ENCODE results near the gene PPP2R2C.

The PPP2R2C gene

GRCh38 chr4:6467600-6467999 is 4.8 kb downstream of the PPP2R2C start:
- no peak for DNase-seq (ENCODE audit: low read depth)

- DNase-seq (ENCODE audit: low read depth), result no peak
Observed at GRCh38 chr4:6466756-6467381, 5.5 kb downstream of the PPP2R2C start.

GRCh38 chr4:6465955-6466354 is 6.5 kb downstream of the PPP2R2C start:
- DNase-seq (ENCODE audit: low read depth), result no peak

DNA sequence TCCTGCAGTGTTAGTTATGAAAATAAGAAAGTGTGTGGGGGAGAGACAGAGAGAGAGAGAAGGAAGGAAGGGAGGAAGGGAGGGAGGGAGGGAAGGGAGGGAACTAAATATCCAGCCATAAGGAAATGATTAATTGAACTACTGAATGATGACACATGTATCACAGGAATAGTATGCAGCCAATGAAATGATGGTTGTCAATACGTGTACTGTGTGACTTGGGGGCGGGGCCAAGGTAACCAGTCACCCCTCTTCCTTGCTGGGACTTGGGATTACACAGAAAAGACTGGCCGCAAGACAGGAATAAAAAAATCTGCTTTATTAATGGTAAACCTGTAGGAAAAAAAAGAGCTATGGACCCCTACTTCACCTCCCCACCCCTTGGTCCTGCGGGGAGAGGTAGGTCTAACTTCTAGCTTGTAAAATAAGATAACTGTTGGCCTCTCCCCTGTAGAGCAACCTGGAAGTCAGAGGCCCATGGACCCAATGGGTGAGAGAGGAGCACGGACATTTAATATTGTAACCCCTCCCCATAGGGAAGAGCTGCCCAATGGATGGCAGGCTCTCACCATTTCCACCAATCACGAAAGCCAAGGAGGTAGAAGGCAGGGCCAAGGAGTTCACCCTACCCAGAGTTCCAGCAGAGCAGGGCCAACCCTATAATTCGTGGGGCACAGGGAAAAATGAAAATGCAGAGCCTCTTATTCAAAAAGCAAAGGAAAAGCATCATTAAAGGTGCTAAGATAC is 7.4 kb downstream of the PPP2R2C start:
- no peak for DNase-seq (ENCODE audit: low read depth)

DNA sequence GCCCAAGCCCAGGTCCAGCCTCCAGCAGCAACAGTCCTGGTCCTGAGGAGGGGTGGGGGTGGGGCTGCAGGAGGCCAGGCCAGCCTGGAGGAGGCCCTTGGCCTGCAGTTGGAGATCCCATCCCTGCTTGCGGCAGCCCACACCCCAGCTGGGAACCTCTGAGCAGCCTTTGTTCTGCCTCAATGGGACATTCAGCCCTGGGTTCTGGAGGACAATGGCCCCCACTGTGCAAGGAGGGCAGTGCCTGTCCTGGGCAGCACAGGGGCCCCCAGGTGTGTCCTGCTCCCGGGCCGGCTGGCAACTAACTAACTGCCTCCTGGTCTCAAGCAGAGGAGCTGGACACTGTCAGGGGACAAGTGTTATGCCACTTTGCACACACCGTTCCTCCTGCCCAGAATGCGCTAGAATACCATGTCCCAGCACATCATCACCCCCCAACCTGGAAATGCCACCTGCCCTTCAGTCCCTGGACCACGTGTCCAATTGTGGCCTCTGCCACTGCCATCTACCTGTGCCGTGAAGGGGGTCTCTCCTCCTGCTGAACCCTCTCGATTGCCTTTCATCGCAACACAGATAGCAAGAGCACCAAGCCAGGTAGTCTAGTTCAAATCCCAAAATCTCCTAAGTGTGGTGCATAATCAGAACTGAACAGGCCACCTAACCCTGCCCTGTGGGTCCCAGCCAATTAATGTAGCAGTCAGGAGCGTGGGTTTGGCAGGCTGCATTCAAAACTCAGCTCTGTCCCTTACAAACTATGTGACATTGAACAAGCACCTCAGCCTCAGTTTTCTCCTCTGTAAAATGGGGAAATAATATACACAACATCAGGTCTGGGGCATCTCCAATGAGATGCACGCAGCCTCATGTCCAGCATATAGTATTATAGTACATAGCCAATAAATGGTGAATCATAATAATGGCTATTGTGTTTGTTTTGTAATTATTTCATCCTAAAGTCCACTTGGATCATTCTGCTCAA is 8.8 kb downstream of the PPP2R2C start:
- DNase-seq (ENCODE audit: low read depth), result no peak

GRCh38 chr4:6461301-6462165 is 10.9 kb downstream of the PPP2R2C start:
- DNase-seq (ENCODE audit: low read depth), result no peak

DNA sequence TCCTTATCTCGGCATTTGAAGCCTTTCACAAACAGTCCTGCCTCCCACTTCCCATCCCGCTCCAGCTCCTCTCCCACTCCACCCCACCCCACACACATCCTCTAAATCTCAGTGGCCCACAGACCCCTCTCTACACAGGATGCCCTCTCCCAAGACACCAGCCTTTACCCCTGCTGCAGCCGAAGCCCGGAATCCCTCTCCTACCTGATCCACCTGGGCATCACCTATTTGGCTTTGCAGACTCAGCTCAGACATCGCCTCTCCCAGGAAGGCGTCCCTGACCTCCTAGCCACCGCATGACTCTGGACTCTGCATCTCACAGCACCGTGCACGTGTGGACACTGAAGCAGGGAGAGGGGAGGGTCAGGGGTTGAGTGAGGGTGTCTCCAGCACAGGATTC is 11.5 kb downstream of the PPP2R2C start:
- DNase-seq (ENCODE audit: low read depth), result no peak

- DNase-seq (ENCODE audit: low read depth), result no peak
Observed at GRCh38 chr4:6458528-6458927, 13.9 kb downstream of the PPP2R2C start.

GRCh38 chr4:6456450-6456849 is 16.0 kb downstream of the PPP2R2C start:
- no peak for DNase-seq (ENCODE audit: low read depth)

DNA sequence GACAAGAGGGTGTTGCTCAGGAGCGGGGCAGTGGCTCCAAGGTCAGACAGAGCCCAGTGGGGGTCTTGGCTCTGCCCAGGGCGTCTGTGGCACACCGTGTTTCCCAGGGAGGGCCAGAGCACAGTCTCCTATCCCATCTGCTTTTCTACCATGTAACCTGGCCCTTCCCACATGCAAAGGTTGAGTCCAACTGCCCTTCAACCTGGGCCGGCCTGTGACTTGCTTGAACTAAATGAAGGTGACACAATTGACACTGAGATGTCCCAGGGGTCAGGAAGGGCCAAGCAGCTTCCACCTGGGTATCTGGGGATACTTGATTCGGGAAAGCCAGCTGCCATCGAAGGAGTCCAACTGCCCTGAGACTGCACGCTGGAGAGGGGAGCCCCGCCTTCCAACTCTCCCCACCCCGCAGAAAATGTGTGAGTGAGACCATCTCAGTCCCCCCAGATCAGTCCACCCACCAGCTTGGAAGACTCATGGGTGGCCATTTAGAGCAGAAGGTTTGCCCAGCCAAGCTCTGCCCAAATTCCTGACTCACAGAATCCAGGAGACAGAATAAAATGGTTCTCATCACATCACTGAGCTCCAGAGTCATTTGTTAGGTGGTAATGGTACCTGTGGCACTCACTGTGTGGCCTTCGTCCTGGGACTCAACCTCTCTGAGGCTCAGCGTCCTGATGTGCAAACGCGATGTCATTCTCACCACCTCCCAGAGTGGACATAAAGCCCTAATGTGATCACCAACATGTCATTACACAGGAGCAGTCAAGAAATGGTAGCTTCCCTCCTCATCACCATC is 18.1 kb downstream of the PPP2R2C start:
- DNase-seq (ENCODE audit: low read depth), result no peak

DNA sequence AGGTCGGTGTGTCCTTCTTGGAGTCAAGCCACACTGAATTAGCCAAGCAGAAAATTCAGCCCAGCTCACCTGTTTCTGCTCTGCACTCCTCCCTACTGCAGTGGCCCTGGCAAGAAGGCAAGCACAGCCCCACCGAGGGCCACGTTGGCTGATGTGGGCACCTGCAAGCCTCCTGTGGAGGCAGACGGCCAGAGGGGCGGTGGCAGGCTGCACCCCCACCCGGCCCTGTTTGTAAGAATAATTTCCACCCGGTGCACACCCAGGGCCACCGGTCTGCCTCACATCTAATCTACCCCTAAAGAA is 18.8 kb downstream of the PPP2R2C start:
- DNase-seq (ENCODE audit: low read depth), result no peak

- DNase-seq (ENCODE audit: low read depth), result no peak
Observed at GRCh38 chr4:6452897-6453687, 19.3 kb downstream of the PPP2R2C start.

- DNase-seq (ENCODE audit: low read depth), result no peak
Observed at GRCh38 chr4:6452116-6452896, 20.1 kb downstream of the PPP2R2C start.

- no peak for DNase-seq (ENCODE audit: low read depth)
Observed at GRCh38 chr4:6451309-6451708, 21.1 kb downstream of the PPP2R2C start.

DNA sequence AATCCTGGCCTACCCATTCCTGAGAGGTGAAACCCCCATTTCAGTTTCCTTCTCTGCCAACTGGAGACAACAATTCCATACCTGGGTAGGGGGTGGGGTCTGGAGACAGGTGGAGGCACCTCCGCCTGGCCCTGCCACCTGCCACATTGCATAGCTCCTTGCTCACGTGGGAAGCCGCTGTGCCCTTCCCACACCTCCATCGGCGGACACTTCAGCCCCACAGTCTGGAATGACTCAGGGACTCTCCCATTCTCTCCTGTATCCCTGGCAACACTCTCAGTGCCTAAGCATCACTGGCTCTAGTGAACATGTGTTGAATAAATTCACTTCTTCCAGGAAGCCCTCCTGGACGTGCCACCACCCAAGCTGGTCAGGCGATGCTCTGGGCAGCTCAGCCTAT is 21.7 kb downstream of the PPP2R2C start:
- no peak for DNase-seq (ENCODE audit: low read depth)

- no peak for DNase-seq (ENCODE audit: low read depth)
Observed at GRCh38 chr4:6449746-6450369, 22.6 kb downstream of the PPP2R2C start.

DNA sequence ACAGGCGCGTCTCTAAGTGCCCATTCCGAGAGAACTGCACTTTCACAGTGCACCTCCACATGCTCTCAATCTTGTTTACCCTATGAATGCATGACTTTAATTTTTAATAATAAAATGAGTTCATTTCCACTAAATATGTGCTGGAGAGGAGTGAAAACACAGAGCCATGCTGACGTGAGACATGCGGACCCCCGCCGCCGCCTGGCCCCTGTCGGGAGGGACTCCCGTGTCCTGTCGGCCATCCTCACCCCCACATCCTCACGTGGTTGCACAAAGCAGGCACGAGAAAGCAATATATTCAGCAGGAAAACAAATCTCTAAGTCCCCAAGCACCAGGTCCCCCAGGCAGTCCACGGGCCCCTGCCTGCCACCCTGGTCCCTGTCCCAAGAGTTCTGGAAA is 23.1 kb downstream of the PPP2R2C start:
- DNase-seq (ENCODE audit: low read depth), result no peak

GRCh38 chr4:6448476-6449170 is 23.8 kb downstream of the PPP2R2C start:
- no peak for DNase-seq (ENCODE audit: low read depth)

Measured in stimulated activated CD8-positive, alpha-beta memory T cell treated with anti-CD3 and anti-CD28 coated beads, Interleukin-4, amount 100 ng/mL, for 24 hours (primary cell).